Transverse colon (tissue), 4 donors: ENCODE data around the gene TNFRSF11A.

Source experiments
- CTCF ChIP-seq, 5 experiments: fragments of 200-600 bp in 3 of 5; fragments of 450-650 bp in 2 of 5; sonication (generic) in 3 of 5; IDR thresholded peaks; 1 replicate in 2 of 5; 2 replicates in 3 of 5; pipeline ENCODE4 v1.5.1; 2016 to 2017; ENCODE audit warnings: antibody characterized with exemption in 5 of 5, inconsistent platforms in 3 of 5, mild to moderate bottlenecking in 2 of 5, moderate library complexity in 1 of 5
- POLR2A ChIP-seq: fragments of 450-650 bp; IDR thresholded peaks from one replicate; pipeline ENCODE4 v1.6.1; 2016; ENCODE audit warnings: antibody characterized with exemption, mild to moderate bottlenecking, moderate library complexity
- POLR2AphosphoS5 ChIP-seq, 3 donors: sonication (generic); formaldehyde crosslinking; IDR thresholded peaks; one replicate each; pipeline ENCODE4 v1.6.1; 2016; ENCODE audit warnings: antibody characterized with exemption in 3 of 3

GRCh38 chr18:62328586-62329525 is 3.7 kb downstream of the TNFRSF11A start:
- TF ChIP-seq POLR2A (no peak), CTCF (IDR thresholded peaks at IDR 0.05) (no peak), POLR2AphosphoS5 (IDR thresholded peaks at IDR 0.05) (no peak)
